Activated CD8-positive, alpha-beta memory T cell treated with anti-CD3 and anti-CD28 coated beads for 36 hours (primary cell): Measurements from ENCODE around the gene SSPN. TPM values are rescaled to one million over a fixed set of nuclear protein-coding genes. Genes with fewer than 3 reads are reported as not detected.
"Not testable (repeated sequence)": the region's sequence is repeated elsewhere in the genome, so short reads cannot be mapped to it uniquely, and the experiment has no call there.

ENCODE experiments used
- CTCF ChIA-PET: fragments of 350-600 bp; sonication (Branson Sonifier 250); formaldehyde crosslinking; loops from one replicate; lab custom pipeline; 2021; ENCODE audit warnings: antibody characterized with exemption; lab: Charles Lee
- POLR2A ChIA-PET: fragments of 350-600 bp; sonication (Branson Sonifier 250); formaldehyde crosslinking; loops from one replicate; lab custom pipeline; 2021; ENCODE audit warnings: antibody characterized with exemption; lab: Charles Lee
- total RNA-seq, 2 experiments: library from RNA; stranded (reverse); gene quantifications; one replicate each; pipeline ENCODE4 v1.2.3, GENCODE V29; 2021

The SSPN gene
- total RNA-seq, 2 experiments from 2014 or later = not detected

GRCh38 chr12:26226122-26226521 lies 30.7 kb downstream of the SSPN start:
- POLR2A ChIA-PET = no interaction called here
- CTCF ChIA-PET = no interaction called here

GRCh38 chr12:26226629-26227360 lies 31.4 kb downstream of the SSPN start:
- CTCF ChIA-PET = no interaction called here
- POLR2A ChIA-PET = no interaction called here

- POLR2A ChIA-PET = no interaction called here
- CTCF ChIA-PET = no interaction called here
Measured at GRCh38 chr12:26227361-26227745, 32.0 kb downstream of the SSPN start.

- ChIA-PET CTCF (no interaction called here), POLR2A (no interaction called here)
Measured at GRCh38 chr12:26229910-26230309, 34.5 kb downstream of the SSPN start.

- POLR2A ChIA-PET = no interaction called here
- CTCF ChIA-PET = no interaction called here
Measured at GRCh38 chr12:26231470-26231869, 36.1 kb downstream of the SSPN start.

GRCh38 chr12:26231921-26232320 lies 36.5 kb downstream of the SSPN start:
- POLR2A ChIA-PET = no interaction called here

GRCh38 chr12:26233631-26234030 lies 38.3 kb downstream of the SSPN start:
- ChIA-PET POLR2A (interaction anchor here (0.6 kb wide), 1 partner anchor 142 kb away, joined by 3 read pairs; no protein-coding TSS in a partner anchor), CTCF (no interaction called here)

More at GRCh38 chr12:26231921-26232320, 36.5 kb downstream of the SSPN start:
- CTCF ChIA-PET = no interaction called here

- CTCF ChIA-PET, POLR2A ChIA-PET: not testable (repeated sequence)
Measured at GRCh38 chr12:26235465-26235864, 40.1 kb downstream of the SSPN start.

- ChIA-PET POLR2A (no interaction called here), CTCF (no interaction called here)
Measured at GRCh38 chr12:26238341-26239121, 43.2 kb downstream of the SSPN start.

- ChIA-PET POLR2A (no interaction called here), CTCF (no interaction called here)
Measured at GRCh38 chr12:26239122-26239851, 43.9 kb downstream of the SSPN start.

GRCh38 chr12:26239852-26240815 lies 44.8 kb downstream of the SSPN start:
- CTCF ChIA-PET = no interaction called here
- POLR2A ChIA-PET = no interaction called here

GRCh38 chr12:26241080-26241479 lies 45.7 kb downstream of the SSPN start:
- ChIA-PET CTCF (no interaction called here), POLR2A (no interaction called here)

GRCh38 chr12:26242683-26243082 lies 47.3 kb downstream of the SSPN start:
- CTCF ChIA-PET = no interaction called here
- POLR2A ChIA-PET = no interaction called here

GRCh38 chr12:26244503-26244902 lies 49.1 kb downstream of the SSPN start:
- CTCF ChIA-PET = no interaction called here
- POLR2A ChIA-PET = no interaction called here

- CTCF ChIA-PET = no interaction called here
- POLR2A ChIA-PET = no interaction called here
Measured at GRCh38 chr12:26245175-26245942, 50.0 kb downstream of the SSPN start.

GRCh38 chr12:26246483-26247164 lies 51.3 kb downstream of the SSPN start:
- POLR2A ChIA-PET = no interaction called here
- CTCF ChIA-PET = no interaction called here

- ChIA-PET POLR2A (no interaction called here), CTCF (no interaction called here)
Measured at GRCh38 chr12:26247873-26248272, 52.5 kb downstream of the SSPN start.

GRCh38 chr12:26250801-26251200 lies 55.4 kb downstream of the SSPN start:
- POLR2A ChIA-PET = no interaction called here
- CTCF ChIA-PET = no interaction called here
